Keratinocyte (primary cell): ENCODE measurements around the gene ARL3. TPM values are rescaled to one million over a fixed set of nuclear protein-coding genes. Genes with fewer than 3 reads are reported as not detected.

Experiments
- DNase-seq: peaks from one replicate; pipeline ENCODE4 v3.0.0-alpha.2; 2011; ENCODE audit warnings: low read depth, missing footprints, low spot score
- FAIRE-seq: peaks from 2 replicates; lab custom pipeline; 2011; peaks lifted over from hg19 to GRCh38; lab: Jason Lieb, UNC
- H2AFZ ChIP-seq: 2 replicates; pipeline ENCODE4 v1.6.0; 2012; ENCODE audit warnings: low read length, control low read depth, inconsistent platforms; ENCODE audit not compliant: control insufficient read depth
- H3K27ac ChIP-seq: 2 replicates; pipeline ENCODE4 v1.5.1; 2011; ENCODE audit warnings: low read length; ENCODE audit not compliant: control insufficient read depth, insufficient read depth
- H3K27me3 ChIP-seq: 3 replicates; pipeline ENCODE4 v1.6.0; 2011; ENCODE audit warnings: low read length; ENCODE audit not compliant: control insufficient read depth, insufficient read depth; ENCODE audit errors: extremely low read depth
- H3K36me3 ChIP-seq, 2 experiments: 2 replicates in 1 of 2; 3 replicates in 1 of 2; pipeline ENCODE4 v1.5.1; 2011; ENCODE audit warnings: low read length in 2 of 2, mild to moderate bottlenecking in 1 of 2; ENCODE audit not compliant: control insufficient read depth in 2 of 2, insufficient read depth in 2 of 2; ENCODE audit errors: extremely low read depth in 1 of 2
- H3K4me1 ChIP-seq: 3 replicates; pipeline ENCODE4 v1.5.1; 2011; ENCODE audit warnings: low read length; ENCODE audit not compliant: control insufficient read depth, insufficient read depth; ENCODE audit errors: extremely low read depth
- H3K4me2 ChIP-seq: 3 replicates; pipeline ENCODE4 v1.6.0; 2011; ENCODE audit warnings: low read depth, low read length; ENCODE audit not compliant: control insufficient read depth, insufficient read depth; ENCODE audit errors: extremely low read depth
- H3K4me3 ChIP-seq, 3 experiments: fragments of 200-600 bp in 1 of 3; sonication (generic) in 1 of 3; 2 replicates in 2 of 3; 3 replicates in 1 of 3; pipeline ENCODE4 v1.5.1; 2011 to 2016; ENCODE audit warnings: low read length in 3 of 3, mild to moderate bottlenecking in 3 of 3, control low read depth in 2 of 3, inconsistent platforms in 1 of 3, low read depth in 1 of 3, mixed read lengths in 1 of 3, mixed run types in 1 of 3, moderate library complexity in 1 of 3; ENCODE audit not compliant: control insufficient read depth in 2 of 3, insufficient read depth in 2 of 3; ENCODE audit errors: extremely low read depth in 1 of 3
- H3K79me2 ChIP-seq: 2 replicates; pipeline ENCODE4 v1.6.0; 2012; ENCODE audit warnings: low read length; ENCODE audit not compliant: control insufficient read depth, insufficient read depth
- H3K9ac ChIP-seq: 3 replicates; pipeline ENCODE4 v1.6.0; 2011; ENCODE audit warnings: low read length; ENCODE audit not compliant: control insufficient read depth, insufficient read depth; ENCODE audit errors: extremely low read depth
- H3K9me1 ChIP-seq: 3 replicates; pipeline ENCODE4 v1.6.0; 2011; ENCODE audit warnings: low read length; ENCODE audit not compliant: control insufficient read depth, insufficient read depth; ENCODE audit errors: extremely low read depth
- H3K9me3 ChIP-seq: 2 replicates; pipeline ENCODE4 v1.5.1; 2012; ENCODE audit warnings: low read depth, low read length; ENCODE audit not compliant: control insufficient read depth
- H4K20me1 ChIP-seq: 3 replicates; pipeline ENCODE4 v1.6.0; 2011; ENCODE audit warnings: low read length; ENCODE audit not compliant: control insufficient read depth, insufficient read depth; ENCODE audit errors: extremely low read depth
- EZH2 ChIP-seq: IDR thresholded peaks from one replicate; pipeline ENCODE4 v1.6.1; 2012; ENCODE audit warnings: inconsistent platforms, mild to moderate bottlenecking, low read length, moderate library complexity
- dilution Hi-C: fragments of 300-500 bp; cut with MboI; formaldehyde crosslinking; loops from one replicate; pipeline ENCODE4 v1.7.0; 2020; ENCODE audit warnings: low sequenced_read_pairs; ENCODE audit not compliant: extremely low pct_ligation_motif_present
- polyA plus RNA-seq, 5 experiments: library from polyadenylated mRNA; depleted of rRNA in 3 of 5; stranded (reverse) in 3 of 5; stranded (forward) in 1 of 5; unstranded in 1 of 5; fragments of >200 nt; gene quantifications; 1 replicate in 1 of 5; 2 replicates in 3 of 5; 3 replicates in 1 of 5; pipeline versions ENCODE4 v1.2.1 to v1.2.3, GENCODE V29; 2011 to 2012; ENCODE audit warnings: missing spikeins in 2 of 5, low read depth in 1 of 5, low replicate concordance in 1 of 5
- TF ChIP-seq, protein P1 (sequence below), 3 experiments: IDR thresholded peaks in 1 of 3; conservative IDR thresholded peaks in 1 of 3; optimal IDR thresholded peaks in 1 of 3; 2 replicates in 2 of 3; 3 replicates in 1 of 3; pipeline versions ENCODE3 to v1.5.1; 2011; ENCODE audit warnings: low read length in 3 of 3, mild to moderate bottlenecking in 3 of 3, moderate library complexity in 2 of 3, control low read depth in 1 of 3, inconsistent platforms in 1 of 3; ENCODE audit not compliant: insufficient read depth in 2 of 3; ENCODE audit errors: extremely low read depth in 1 of 3

The ARL3 gene
- polyA plus RNA-seq, 1 donor (not counting 4 experiments of a cell fraction or from before 2014, with no cell fraction given), result 10.7 TPM

DNA sequence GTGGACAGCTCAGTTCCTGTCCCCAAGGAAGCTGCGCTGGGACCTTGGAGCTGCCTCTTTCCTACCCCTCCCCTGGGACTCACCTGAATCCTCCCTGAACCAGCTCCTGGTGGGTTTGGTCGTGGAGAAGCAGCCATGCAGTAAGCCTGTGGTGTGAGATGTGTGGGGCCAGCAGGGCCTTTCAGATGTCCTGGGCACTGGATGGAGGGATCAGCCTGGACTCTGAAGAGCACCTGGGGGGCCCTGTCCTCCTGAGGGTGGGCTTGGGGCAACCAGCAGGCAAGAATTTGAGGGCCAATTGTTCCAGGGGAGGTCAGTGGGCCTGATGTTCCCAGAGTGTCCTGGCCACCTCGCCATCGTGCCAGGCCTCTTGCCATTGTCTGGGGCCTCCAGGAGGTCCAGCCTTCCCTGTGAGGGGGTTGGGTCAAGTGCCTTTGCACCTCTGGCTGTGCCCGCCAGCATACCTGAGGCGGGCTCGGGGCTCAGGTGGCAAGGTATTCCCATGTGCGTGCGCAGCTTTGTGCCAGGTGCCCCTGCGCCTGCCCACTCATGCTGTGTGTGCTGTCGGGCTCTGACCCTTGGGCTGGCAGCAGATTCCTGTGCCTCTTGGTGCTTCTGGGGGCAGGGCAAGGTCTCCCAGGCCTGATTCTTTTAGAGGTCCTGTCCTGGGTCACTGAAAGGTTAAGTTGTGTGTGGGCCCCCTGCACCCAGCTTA is 62.6 kb downstream of the ARL3 start:
- TF ChIP-seq EZH2, result no peak
- TF ChIP-seq, protein P1, sequence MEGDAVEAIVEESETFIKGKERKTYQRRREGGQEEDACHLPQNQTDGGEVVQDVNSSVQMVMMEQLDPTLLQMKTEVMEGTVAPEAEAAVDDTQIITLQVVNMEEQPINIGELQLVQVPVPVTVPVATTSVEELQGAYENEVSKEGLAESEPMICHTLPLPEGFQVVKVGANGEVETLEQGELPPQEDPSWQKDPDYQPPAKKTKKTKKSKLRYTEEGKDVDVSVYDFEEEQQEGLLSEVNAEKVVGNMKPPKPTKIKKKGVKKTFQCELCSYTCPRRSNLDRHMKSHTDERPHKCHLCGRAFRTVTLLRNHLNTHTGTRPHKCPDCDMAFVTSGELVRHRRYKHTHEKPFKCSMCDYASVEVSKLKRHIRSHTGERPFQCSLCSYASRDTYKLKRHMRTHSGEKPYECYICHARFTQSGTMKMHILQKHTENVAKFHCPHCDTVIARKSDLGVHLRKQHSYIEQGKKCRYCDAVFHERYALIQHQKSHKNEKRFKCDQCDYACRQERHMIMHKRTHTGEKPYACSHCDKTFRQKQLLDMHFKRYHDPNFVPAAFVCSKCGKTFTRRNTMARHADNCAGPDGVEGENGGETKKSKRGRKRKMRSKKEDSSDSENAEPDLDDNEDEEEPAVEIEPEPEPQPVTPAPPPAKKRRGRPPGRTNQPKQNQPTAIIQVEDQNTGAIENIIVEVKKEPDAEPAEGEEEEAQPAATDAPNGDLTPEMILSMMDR (optimal IDR thresholded peaks at IDR 0.05 in 1 of 3, IDR thresholded peaks at IDR 0.05 in 1 of 3, conservative IDR thresholded peaks at IDR 0.05 in 1 of 3; ENCODE audit: extremely low read depth in 1 of 3, insufficient read depth in 2 of 3, low read length in 3 of 3), result no peak
- no peak overlapping the region for H3K9ac ChIP-seq
- no peaks in the 10 kb centered on the region for H3K9me3 ChIP-seq
- peaks cover 19% of the 10 kb centered on the region for H4K20me1 ChIP-seq
- H3K36me3 ChIP-seq, result peaks cover 28 to 31% of the 10 kb centered on the region in 2 experiments
- no peak overlapping the region for H2AFZ ChIP-seq
- H3K4me2 ChIP-seq, result no peak overlapping the region
- peaks cover 67% of the 10 kb centered on the region for H3K79me2 ChIP-seq
- H3K9me1 ChIP-seq, result peaks cover 2% of the 10 kb centered on the region
- FAIRE-seq, result no peak
- no peak for DNase-seq
- H3K4me3 ChIP-seq, result no peak overlapping the region
- no peaks in the 10 kb centered on the region for H3K27me3 ChIP-seq
- dilution Hi-C loops, result no loop called here
- peaks cover 30% of the 10 kb centered on the region for H3K4me1 ChIP-seq
- H3K27ac ChIP-seq, result no peak overlapping the region

DNA sequence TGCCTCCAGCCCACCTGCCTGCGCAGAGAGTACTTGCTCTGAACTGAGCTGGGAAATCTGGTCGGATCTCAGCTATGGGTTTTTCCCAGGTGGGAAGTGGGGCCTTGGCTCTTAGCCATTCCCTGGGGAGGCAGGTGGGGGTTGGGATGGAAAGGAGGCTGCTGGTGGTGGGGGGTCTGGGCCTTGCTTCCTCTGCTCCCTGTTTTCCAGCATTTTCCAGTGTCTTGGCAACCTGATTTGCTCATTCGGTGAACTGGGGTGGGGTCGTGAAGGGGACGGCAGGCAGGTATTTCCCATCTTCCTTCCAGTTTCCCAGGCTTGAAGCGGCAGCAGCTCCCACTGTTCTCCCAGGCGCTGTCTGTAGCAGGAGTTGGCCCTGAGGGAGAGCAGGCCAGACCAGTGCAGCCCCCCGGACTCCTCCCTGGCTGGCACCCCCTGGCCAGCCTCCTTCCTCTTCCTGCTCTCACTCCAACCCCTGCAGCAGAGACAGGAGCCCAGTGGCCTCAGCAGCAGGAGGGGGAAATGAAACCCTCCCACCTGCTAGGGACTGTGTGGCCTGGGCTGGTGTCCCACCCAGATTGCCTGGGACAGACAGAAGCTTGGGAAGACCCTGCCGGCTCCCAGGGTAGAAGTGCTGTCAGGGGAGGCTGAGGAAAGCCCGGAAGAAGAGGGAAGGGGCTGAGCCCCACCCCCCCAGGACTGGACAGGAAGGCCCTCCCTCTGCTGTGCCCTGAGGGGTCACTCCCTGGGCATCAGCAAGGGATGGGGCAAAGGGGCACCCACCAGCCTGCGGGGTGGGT is 63.3 kb downstream of the ARL3 start:
- H3K4me1 ChIP-seq, result peaks cover 37% of the 10 kb centered on the region
- no peaks in the 10 kb centered on the region for H3K27me3 ChIP-seq
- peaks cover 24 to 27% of the 10 kb centered on the region in 2 experiments for H3K36me3 ChIP-seq
- no peak for FAIRE-seq
- no peak for DNase-seq
- H3K4me2 ChIP-seq, result no peak overlapping the region
- H3K79me2 ChIP-seq, result peaks cover 73% of the 10 kb centered on the region
- peaks cover 2% of the 10 kb centered on the region for H3K9me1 ChIP-seq
- no peak overlapping the region for H3K4me3 ChIP-seq
- H2AFZ ChIP-seq, result no peak overlapping the region
- peaks cover 19% of the 10 kb centered on the region for H4K20me1 ChIP-seq
- no peak overlapping the region for H3K27ac ChIP-seq
- no peak for TF ChIP-seq EZH2
- TF ChIP-seq, protein P1 (optimal IDR thresholded peaks at IDR 0.05 in 1 of 3, IDR thresholded peaks at IDR 0.05 in 1 of 3, conservative IDR thresholded peaks at IDR 0.05 in 1 of 3; ENCODE audit: extremely low read depth in 1 of 3, insufficient read depth in 2 of 3, low read length in 3 of 3), result no peak
- dilution Hi-C loops, result no loop called here
- no peaks in the 10 kb centered on the region for H3K9me3 ChIP-seq
- no peak overlapping the region for H3K9ac ChIP-seq
